D721Med (cell line): Measurements from ENCODE around the gene ECT2.

Source experiments
- DNase-seq: peaks from one replicate; pipeline ENCODE4 v3.0.0; 2011; ENCODE audit warnings: low spot score; ENCODE audit not compliant: insufficient read length
- FAIRE-seq: peaks from 2 replicates; lab custom pipeline; 2011; peaks lifted over from hg19 to GRCh38; lab: Jason Lieb, UNC
- TF ChIP-seq, protein P1 (sequence below): IDR thresholded peaks from 2 replicates; pipeline ENCODE4 v1.5.1; 2012; ENCODE audit warnings: mild to moderate bottlenecking, control low read depth; ENCODE audit not compliant: insufficient read depth; ENCODE audit errors: missing control alignments

The ECT2 gene

DNA sequence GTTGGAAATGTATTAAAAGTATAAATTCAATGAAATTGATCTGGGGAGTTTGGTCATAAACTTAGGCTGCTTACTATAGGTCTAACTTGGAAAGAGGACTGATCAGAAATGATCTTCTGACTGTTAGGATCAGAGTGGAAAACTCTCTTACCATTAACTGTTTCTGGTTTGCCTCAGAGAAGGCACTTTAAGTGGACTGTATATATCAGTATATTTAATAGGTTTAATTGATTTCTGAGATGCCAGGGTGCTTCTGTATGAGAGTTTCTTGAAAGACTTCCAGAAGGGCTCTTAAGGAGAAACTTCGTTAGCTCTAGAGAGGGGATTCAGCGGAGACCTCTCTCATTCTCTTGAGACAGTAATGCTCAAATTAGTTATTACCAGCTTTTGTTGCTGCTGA, 36.5 kb downstream of the ECT2 start:
- DNase-seq (no peak), FAIRE-seq (no peak)
- TF ChIP-seq, protein P1, sequence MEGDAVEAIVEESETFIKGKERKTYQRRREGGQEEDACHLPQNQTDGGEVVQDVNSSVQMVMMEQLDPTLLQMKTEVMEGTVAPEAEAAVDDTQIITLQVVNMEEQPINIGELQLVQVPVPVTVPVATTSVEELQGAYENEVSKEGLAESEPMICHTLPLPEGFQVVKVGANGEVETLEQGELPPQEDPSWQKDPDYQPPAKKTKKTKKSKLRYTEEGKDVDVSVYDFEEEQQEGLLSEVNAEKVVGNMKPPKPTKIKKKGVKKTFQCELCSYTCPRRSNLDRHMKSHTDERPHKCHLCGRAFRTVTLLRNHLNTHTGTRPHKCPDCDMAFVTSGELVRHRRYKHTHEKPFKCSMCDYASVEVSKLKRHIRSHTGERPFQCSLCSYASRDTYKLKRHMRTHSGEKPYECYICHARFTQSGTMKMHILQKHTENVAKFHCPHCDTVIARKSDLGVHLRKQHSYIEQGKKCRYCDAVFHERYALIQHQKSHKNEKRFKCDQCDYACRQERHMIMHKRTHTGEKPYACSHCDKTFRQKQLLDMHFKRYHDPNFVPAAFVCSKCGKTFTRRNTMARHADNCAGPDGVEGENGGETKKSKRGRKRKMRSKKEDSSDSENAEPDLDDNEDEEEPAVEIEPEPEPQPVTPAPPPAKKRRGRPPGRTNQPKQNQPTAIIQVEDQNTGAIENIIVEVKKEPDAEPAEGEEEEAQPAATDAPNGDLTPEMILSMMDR: no peak

DNA sequence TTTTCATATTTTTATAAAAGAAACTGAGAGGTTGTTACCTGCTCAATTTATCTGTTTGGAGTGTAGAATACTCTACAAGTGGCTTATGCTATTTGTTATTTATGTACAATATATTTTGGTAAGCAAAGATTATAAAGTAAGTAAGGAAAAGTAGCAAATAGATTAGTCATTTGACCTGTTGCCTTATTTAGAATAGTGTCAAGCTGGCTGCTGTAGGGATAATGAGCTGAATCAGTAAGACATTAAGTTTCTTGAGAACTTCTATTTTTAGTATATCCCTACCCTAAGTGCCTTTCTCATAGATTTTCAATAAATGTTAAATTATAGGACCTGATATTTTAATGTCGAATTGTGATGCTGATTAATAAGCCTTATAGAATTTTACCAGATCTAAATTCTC, 37.2 kb downstream of the ECT2 start:
- DNase-seq (no peak), FAIRE-seq (no peak)
- TF ChIP-seq, protein P1: no peak

DNA sequence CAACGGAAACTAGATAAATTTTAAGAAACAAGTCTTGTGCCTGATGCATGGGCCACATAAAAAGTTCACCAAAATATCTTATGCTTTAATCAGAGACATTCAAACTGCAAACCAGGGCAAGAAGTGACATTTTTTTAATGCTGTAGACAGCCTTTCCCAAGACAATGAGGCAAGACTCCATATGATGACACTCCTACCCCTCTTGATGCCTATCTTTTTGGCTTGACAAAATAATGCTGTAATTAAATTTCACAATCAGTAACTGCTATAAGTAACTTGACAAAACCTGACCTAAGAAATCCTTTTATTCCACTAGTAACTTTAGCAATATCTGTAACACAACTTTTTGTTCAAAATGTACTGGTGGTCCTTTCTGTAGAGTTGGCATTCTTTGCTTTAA, 48.7 kb downstream of the ECT2 start:
- TF ChIP-seq, protein P1: no peak
- FAIRE-seq (peak; percentile 86), DNase-seq (no peak)

DNA sequence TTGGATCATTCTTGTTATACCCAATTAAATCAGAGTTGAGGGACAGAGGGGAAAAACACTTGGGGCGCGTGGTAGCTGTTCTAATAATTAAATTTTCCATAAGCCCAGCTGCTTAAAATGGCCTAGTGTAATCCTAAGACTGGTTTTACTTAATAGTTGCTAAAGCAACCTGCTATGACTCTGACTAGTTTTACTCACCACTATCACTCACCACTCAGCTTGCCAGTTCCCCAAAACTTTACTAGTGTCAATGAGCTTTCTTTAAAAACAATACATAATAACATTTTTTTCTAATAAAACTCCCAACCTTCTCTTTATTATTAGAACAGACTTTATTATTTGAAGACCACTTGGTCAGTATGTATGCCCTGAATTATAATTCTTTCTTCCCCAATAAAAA, 49.6 kb downstream of the ECT2 start:
- TF ChIP-seq, protein P1: no peak
- DNase-seq (no peak), FAIRE-seq (peak; percentile 35)

DNA sequence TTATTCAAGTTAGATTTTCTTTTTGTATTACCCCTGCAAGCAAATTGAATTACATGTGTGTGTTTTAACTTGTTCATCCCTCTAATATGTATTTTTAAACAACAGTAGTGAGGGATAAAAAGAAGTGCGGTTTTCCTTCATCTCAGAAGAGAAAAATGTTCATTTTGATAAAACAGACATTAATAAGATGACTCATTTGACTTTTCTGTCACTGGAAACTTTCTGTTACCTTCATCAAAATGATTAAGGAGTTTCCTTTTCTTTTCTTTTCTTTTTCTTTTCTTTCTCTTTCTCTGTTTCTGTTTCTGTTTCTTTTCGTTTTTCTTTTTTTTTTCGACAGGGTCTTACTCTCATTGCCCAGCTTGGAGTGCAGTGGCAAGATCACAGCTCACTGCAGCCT, 53.0 kb downstream of the ECT2 start:
- no peak for FAIRE-seq
- TF ChIP-seq, protein P1: no peak
- no peak for DNase-seq

DNA sequence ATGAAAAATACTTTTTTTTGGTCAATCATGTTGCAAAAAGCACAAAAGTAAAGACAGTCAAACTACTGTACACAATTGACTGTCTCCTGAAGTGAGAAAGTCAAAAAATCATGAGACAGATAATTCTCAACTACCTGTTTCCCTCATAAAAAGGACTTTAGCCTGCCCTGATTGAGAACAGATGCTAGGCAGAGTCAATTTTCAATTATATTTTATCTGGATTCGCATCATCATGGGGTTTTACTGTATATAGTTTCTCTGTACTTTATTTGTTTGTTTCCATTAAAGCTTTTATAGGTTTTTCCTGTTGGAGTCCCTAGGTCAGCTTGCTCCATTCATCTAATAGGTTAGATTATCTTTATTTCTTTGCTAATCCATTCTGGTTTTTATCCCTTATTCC, 53.8 kb downstream of the ECT2 start:
- TF ChIP-seq, protein P1: no peak
- DNase-seq: no peak
- no peak for FAIRE-seq

DNA sequence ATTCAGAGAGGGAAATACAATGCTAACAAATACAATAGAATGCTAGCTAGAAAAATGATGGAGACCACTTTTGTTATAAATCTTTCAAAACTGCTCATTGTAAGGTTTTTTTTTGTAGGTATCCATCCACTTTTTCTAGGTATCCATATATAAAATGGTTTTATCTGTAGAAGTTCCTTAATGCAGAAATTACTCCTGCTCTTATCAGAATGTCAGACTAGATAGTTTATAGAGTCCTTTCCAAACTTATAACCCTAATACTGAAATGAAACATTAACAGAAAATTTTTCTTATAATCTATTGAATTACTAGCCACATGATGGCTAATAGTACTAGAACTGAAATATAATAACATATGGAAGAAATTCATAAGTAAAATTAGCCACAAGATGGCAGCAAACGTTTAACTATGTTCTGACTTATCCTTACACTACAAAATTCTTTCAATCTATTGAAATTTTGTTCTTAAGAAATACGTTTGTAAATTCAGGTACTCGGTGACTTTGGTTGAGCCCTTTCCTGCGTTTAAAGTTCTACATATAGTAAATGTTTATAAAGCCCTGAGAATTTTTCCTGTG, 58.5 kb downstream of the ECT2 start:
- DNase-seq (no peak), FAIRE-seq (peak; percentile 68)
- TF ChIP-seq, protein P1: peak; percentile 47
